Measurements from ENCODE around the gene IL10RB.
"Not testable (repeated sequence)": the region's sequence is repeated elsewhere in the genome, so short reads cannot be mapped to it uniquely, and the experiment has no call there.

The IL10RB gene

GRCh38 chr21:33305938-33306337 is 39.8 kb downstream of the IL10RB start:
- DNase-seq, result no peak

GRCh38 chr21:33308586-33309490 is 42.7 kb downstream of the IL10RB start:
- no peak for DNase-seq

GRCh38 chr21:33309778-33310177 is 43.6 kb downstream of the IL10RB start:
- DNase-seq, result no peak

- DNase-seq, result no peak
Observed at GRCh38 chr21:33312121-33312520, 46.0 kb downstream of the IL10RB start.

- DNase-seq, result no peak
Observed at GRCh38 chr21:33313183-33313582, 47.0 kb downstream of the IL10RB start.

- no peak for DNase-seq
Observed at GRCh38 chr21:33313611-33314010, 47.4 kb downstream of the IL10RB start.

GRCh38 chr21:33314111-33314510 is 47.9 kb downstream of the IL10RB start:
- DNase-seq, result no peak

GRCh38 chr21:33315946-33316710 is 50.0 kb downstream of the IL10RB start:
- DNase-seq, result no peak

GRCh38 chr21:33317145-33317544 is 51.0 kb downstream of the IL10RB start:
- no peak for DNase-seq

- DNase-seq, result no peak
Observed at GRCh38 chr21:33317786-33318486, 51.8 kb downstream of the IL10RB start.

GRCh38 chr21:33321005-33321404 is 54.8 kb downstream of the IL10RB start:
- DNase-seq, result not testable (repeated sequence)

- not testable (repeated sequence) for DNase-seq
Observed at GRCh38 chr21:33323610-33324009, 57.4 kb downstream of the IL10RB start.

- DNase-seq, result peak; percentile 98 to 99
Observed at GRCh38 chr21:33324291-33325221, 58.4 kb downstream of the IL10RB start, which contains the start of gene IFNAR1. Gene IFNAR1 (plus strand): TSS chr21:33324970. CDS start chr21:33325056, 86 bp downstream.

- DNase-seq, result peak; percentile 58 to 69
Observed at GRCh38 chr21:33325222-33326067, 59.3 kb downstream of the IL10RB start.

- DNase-seq, result no peak
Observed at GRCh38 chr21:33327326-33327725, 61.2 kb downstream of the IL10RB start.

GRCh38 chr21:33327792-33328433 is 61.7 kb downstream of the IL10RB start:
- DNase-seq, result no peak

GRCh38 chr21:33330726-33331125 is 64.6 kb downstream of the IL10RB start:
- no peak for DNase-seq

- DNase-seq, result no peak
Observed at GRCh38 chr21:33332143-33332542, 66.0 kb downstream of the IL10RB start.

- DNase-seq, result no peak
Observed at GRCh38 chr21:33334191-33334590, 68.0 kb downstream of the IL10RB start.

- DNase-seq, result no peak
Observed at GRCh38 chr21:33334824-33335223, 68.7 kb downstream of the IL10RB start.
